Measurements from ENCODE around the gene PPP1R18. TPM values are rescaled to one million over a fixed set of nuclear protein-coding genes. Genes with fewer than 3 reads are reported as not detected.

The PPP1R18 gene
- polyA plus RNA-seq, 1 experiment, result 121 TPM

DNA sequence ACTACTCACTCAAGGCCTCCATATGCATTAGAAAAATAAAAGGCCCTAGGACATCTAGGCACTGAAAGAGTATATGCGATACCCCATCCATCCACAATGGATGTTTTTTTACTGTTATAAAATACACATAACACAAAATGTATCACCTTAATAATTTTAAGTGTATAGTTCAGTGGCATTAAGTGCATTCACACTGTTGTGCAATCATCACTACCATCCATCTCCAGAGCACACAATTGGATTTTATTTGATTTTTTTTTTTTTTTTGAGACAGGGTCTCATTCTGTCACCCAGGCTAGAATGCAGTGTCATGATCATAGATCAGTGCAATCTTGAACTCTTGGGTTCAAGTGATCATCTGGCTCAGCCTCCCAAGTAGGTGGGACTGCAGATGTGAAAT, 27.8 kb upstream of the PPP1R18 start:
- TF ChIP-seq CTCF (IDR thresholded peaks at IDR 0.05; ENCODE audit: insufficient read depth, low read depth, low read length), result no peak
- CTCF ChIA-PET, result no interaction called here
- H3K36me3 ChIP-seq (ENCODE audit: control insufficient read depth, insufficient read depth, low read length), result peaks cover 13% of the 10 kb centered on the region

DNA sequence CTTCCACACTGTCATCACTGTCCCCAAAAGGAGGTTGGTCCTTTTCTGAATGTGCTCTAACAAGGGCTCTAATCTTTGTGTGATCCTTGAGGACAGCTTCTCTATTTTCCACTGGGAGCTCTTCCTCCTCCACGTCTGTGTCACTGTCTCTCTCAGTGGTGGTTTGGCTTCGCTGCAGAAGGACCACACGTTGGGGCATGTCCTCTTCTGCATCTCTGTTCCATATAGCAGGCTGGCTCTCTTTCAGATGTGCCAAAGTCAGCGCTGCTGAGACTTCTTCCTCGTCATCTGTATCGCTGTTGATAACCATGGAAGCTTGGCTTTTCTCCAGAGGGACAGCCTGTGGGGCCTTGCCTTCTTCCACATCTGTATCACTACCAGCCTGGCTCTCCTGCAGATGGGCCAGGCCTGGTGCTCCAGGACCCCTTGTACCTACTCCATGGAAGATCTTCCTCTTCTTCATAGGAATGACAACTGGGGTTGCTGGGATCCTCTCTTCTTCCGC, 26.0 kb upstream of the PPP1R18 start:
- no peak overlapping the region for H3K4me3 ChIP-seq (ENCODE audit: low read depth, low read length)
- ChIA-PET CTCF (interaction anchor here (1.3 to 1.9 kb wide), 2 partner anchors 25 to 34 kb away, joined by 4 to 8 read pairs; no protein-coding TSS in a partner anchor), POLR2A (no interaction called here)
- TF ChIP-seq CTCF (IDR thresholded peaks at IDR 0.05; ENCODE audit: insufficient read depth, low read depth, low read length), result no peak
- H3K27me3 ChIP-seq (ENCODE audit: control insufficient read depth, insufficient read depth, low read length), result no peaks in the 10 kb centered on the region
- DNase-seq (ENCODE audit: low read depth), result no peak
- peaks cover 15% of the 10 kb centered on the region for H3K36me3 ChIP-seq (ENCODE audit: control insufficient read depth, insufficient read depth, low read length)

More for the DNA sequence above, 27.8 kb upstream of the PPP1R18 start:
- POLR2A ChIA-PET, result no interaction called here
- DNase-seq (ENCODE audit: low read depth), result no peak
- H3K27me3 ChIP-seq (ENCODE audit: control insufficient read depth, insufficient read depth, low read length), result no peaks in the 10 kb centered on the region
- no peak overlapping the region for H3K4me3 ChIP-seq (ENCODE audit: low read depth, low read length)

GRCh38 chr6:30711758-30712380, 25.4 kb upstream of the PPP1R18 start:
- Histone ChIP-seq H3K27me3 (ENCODE audit: control insufficient read depth, insufficient read depth, low read length) (no peaks in the 10 kb centered on the region), H3K36me3 (ENCODE audit: control insufficient read depth, insufficient read depth, low read length) (peaks cover 17% of the 10 kb centered on the region), H3K4me3 (ENCODE audit: low read depth, low read length) (no peak overlapping the region)
- DNase-seq (ENCODE audit: low read depth), result no peak
- CTCF ChIA-PET, result interaction anchor here (0.7 to 1.9 kb wide), 4 partner anchors 9 to 33 kb away, joined by 3 to 8 read pairs (median 4); no protein-coding TSS in a partner anchor
- POLR2A ChIA-PET, result no interaction called here
- TF ChIP-seq CTCF (IDR thresholded peaks at IDR 0.05; ENCODE audit: insufficient read depth, low read depth, low read length), result no peak

DNA sequence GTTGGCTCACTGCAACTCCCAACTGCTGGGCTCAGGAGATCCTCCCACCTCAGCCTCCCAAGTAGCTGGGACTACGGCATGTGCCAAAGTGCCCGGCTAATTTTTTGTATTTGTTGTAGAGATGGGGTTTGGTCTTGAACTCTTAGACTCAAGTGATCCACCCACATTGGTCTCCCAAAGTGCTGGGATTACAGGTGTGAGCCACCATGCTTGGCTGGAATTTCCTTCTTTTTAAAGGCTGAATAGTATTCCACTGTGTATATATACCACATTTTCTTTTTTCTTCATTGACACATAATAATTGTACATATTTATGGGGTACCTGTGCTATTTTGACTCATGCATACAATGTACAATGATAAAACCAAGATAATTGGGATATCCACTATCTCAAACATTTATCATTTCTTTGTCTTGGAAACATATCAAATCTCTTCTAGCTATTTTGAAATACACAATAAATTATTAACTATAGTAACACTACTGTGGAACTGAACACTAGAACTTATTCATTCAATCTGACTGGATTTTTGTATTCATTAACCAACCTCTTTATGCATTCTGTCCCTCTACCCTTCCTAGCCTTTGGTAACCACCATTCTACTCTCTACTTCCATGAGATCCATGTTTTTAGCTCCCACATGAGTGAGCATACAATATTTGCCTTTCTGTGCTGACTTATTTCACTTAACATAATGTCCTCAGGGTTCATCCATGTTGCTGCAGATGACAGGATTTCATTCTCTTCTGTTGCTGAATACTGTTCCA, 22.8 kb upstream of the PPP1R18 start:
- DNase-seq (ENCODE audit: low read depth), result no peak
- Histone ChIP-seq H3K36me3 (ENCODE audit: control insufficient read depth, insufficient read depth, low read length) (peaks cover 20% of the 10 kb centered on the region), H3K27me3 (ENCODE audit: control insufficient read depth, insufficient read depth, low read length) (no peaks in the 10 kb centered on the region), H3K4me3 (ENCODE audit: low read depth, low read length) (no peak overlapping the region)
- ChIA-PET CTCF (interaction anchor here (0.7 to 1.4 kb wide), 3 partner anchors 8 to 30 kb away, joined by 3 read pairs; no protein-coding TSS in a partner anchor), POLR2A (no interaction called here)
- TF ChIP-seq CTCF (IDR thresholded peaks at IDR 0.05; ENCODE audit: insufficient read depth, low read depth, low read length), result no peak

DNA sequence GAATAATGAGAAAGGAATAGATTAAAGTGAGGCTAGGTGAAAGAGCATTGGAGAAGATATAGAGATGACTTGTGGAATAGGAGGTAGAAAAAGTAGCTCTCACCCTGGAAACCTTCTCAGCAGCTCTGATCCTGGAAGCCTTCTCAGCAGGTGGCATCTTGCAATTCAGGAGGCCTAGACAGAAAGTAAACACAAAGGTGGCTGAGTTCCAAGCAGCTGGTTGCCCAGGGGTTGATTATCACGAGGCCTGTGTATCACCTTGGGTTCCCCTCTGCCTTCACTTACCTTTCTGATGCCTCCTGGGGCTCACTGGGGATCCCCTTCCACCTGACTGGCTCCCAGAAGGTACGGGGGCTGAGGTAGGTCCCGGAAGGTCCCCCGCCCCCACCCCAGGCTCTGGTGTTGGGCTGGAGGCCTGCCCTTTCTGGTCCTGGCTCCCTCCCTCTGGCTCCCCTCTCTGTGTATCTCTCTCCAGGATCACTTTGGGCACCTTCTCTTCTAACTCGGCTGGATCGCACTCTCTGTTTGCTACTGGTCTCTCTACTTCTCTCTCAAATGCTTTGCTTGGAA, 20.9 kb upstream of the PPP1R18 start:
- Histone ChIP-seq H3K27me3 (ENCODE audit: control insufficient read depth, insufficient read depth, low read length) (no peaks in the 10 kb centered on the region), H3K36me3 (ENCODE audit: control insufficient read depth, insufficient read depth, low read length) (peaks cover 17% of the 10 kb centered on the region), H3K4me3 (ENCODE audit: low read depth, low read length) (no peak overlapping the region)
- no peak for TF ChIP-seq CTCF (IDR thresholded peaks at IDR 0.05; ENCODE audit: insufficient read depth, low read depth, low read length)
- DNase-seq (ENCODE audit: low read depth), result no peak
- ChIA-PET CTCF (no interaction called here), POLR2A (interaction anchor here (1.2 kb wide), 1 partner anchor 10 kb away, joined by 3 read pairs; the partner anchor contains the start of gene MDC1)
